T-helper 1 cell (primary cell): Measurements from ENCODE around the gene SERPINE1.

Source experiments
- DNase-seq, 5 donors: peaks; one replicate each; pipeline ENCODE4 v3.0.0-alpha.2; 2012 to 2020

The SERPINE1 gene

DNA sequence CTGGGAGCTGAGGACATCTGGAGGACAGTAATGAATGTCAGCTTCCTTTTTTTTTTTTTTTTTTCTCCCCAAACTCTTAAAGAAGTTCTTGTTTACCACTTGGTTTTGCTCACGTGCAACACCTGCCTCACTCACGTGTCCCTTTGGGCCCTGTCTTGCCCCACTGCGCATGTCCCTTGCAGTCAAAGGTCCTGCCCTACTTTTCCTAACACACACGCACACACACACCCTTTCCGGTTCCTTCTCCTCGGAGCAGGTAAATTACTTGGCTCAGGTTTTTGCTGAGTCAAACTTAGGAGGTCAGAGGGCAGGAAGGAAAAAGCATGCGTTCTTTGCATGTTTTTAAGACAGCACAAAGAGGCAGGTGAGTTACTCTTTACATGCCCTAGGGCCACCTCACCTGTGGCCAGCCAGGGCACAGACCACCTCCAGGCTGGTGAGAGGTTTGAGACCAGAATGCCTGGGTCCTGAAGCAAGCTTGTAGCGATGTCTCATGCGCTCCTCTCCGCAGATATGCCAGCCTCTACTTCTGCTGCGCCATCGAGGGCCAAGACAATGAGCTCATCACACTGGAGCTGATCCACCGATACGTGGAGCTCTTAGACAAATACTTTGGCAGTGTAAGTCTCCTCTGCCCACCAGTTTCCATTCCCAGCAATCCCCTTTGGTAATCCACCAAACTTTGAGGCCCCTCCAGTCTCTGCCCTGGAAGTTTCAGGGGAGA, 30.1 kb downstream of the SERPINE1 start:
- DNase-seq, result no peak

DNA sequence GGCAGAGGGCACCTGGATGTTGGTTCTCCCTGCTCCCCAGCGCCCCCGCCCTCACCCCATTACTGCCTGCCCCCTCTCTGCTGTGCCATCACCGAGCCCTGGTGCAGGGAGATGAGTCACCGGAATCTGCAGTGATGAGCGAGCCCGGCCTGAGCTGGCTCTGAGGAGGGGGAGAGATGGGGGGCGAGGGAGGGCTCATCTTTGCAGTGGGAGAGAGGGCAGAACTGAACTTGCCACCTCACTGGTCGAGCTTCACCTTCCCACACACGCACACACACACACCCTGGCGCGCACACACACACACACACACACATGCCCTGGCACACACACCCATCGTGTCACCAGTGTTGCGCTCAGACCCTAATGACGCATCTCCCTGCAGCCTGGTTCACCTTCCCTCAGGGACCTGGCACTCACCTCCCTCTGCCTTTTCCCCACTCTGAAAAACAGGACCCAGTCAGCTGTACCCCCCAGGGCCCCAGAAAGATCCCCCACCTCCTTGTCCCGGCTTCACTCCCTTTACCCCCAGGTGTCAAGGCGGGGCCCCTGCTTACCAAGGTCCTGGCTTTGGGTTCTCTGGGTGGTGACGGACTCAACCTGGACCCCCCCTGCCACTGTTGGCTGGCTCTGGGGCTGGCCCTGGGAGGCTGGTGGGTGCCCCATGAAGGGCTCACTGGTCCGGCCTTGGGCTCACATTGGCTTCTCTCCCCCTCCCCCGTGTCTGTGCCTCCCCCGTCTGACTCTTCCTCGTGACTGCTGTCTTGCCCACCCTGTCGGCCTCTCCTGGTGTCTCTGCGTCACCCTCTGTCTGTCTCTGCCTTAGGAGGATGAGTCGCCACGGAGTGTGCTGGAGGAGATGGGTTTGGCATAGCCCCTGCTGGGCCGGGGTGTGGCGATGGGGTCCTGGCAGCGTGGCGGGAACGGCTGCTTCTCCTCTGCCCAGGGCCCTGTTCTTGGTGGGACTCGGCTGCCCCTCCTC, 33.1 kb downstream of the SERPINE1 start:
- DNase-seq, result no peak

- DNase-seq, result no peak
Observed at GRCh38 chr7:101160910-101161309, 34.0 kb downstream of the SERPINE1 start.

- no peak for DNase-seq
Observed at GRCh38 chr7:101161692-101162471, 35.0 kb downstream of the SERPINE1 start.

DNA sequence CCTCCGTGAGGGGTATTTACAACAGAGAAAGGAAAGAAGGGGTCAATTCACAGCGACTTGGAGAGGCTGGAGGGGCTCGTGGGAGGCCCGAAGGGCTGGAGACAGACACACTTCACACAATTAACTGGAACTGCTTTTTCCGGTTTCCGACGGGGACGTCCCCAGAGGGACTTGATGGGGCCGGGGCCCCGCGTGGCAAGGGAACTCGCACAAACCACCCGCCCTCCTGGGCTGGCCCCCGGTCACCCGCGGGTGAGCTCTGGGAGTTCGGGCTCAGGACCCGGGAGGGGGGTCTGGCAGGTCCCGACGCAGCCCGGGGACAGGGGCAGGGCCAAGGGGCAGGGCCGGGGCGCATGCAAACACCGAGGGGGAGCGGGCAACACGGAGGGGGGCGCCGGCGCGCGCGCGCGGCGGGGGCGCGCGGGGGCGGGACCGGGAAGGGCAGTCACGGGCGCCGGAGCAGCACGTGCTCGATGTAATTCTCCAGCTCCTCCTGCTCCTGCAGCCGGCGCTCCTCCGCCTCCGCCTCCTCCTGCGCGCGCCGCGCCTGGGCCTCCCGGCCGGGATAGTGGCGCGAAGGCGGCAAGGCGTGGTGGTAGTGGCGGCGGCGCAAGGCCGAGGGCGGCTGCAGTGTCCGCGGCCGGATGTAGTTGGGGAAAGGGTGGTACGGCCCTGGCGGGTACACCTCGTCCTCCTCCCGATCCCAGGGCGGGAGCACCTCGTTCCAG, 35.8 kb downstream of the SERPINE1 start:
- no peak for DNase-seq

GRCh38 chr7:101163279-101164070, 36.6 kb downstream of the SERPINE1 start:
- peak in 1 of 5 donors; percentile 47 for DNase-seq

- no peak for DNase-seq
Observed at GRCh38 chr7:101164071-101164840, 37.4 kb downstream of the SERPINE1 start.

DNA sequence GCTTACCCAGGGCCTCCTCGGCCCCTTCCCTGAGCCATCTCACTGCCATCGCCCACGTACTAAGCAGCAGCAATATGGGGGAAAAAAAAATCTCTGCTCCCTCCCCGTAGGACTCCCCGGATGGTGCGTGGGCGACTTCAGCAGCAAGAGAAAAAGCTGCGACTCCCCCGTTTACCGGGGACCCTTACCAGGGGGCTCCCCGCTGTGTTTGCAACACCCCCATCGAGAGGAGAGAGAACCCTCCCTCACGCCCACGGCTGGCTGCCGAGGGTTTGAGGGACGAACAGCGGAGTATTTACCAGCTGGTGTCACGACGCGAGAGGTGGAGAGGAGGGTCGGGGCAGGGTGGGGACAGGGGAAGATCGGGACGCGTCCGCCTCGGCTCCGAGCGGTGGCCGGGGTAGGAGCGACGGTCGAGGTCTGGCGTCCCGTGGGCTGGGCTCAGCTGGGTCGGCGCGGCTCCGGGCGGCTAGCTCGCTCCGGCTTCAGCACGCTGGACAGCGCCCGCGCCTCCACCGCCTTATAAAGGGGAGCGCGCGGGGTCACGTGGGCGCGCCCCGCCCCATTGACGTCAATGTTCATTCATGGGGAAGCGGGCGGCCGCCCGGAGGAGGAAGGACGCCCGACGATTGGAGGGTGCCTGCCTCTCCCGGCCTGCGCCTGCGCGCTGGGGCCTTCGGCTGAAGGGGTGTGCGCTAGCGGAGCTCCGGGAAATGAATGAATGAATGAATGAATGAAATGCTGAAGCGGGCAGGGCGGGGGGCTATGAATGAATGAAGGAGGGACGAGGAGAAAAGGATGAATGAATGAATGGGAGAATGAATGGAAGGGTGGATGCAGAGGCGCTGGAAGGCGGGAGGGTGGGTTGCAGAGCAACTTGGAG, 38.4 kb downstream of the SERPINE1 start, which contains the start of gene VGF:
TSS of gene VGF (minus strand) at position 495 of the 883 bp plus-strand sequence. CDS start 726 bp downstream, outside the sequence.
- DNase-seq, result peak; percentile 83 to 94 (median 89)

GRCh38 chr7:101165958-101166647, 39.2 kb downstream of the SERPINE1 start:
- no peak for DNase-seq

DNA sequence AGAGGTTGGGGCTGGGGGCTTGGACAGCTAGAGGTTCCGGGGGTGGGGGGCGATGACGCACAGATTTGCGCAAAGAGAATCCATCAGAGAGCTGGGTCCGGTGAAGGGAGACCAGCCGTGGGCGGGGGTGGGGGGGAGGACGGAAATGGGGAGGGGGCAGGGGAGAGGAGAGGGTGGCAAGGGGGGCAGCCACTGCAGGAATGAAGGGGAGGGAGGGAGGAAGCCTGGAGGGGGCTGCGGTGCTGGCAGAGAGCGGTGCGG, 39.7 kb downstream of the SERPINE1 start:
- DNase-seq, result no peak

DNA sequence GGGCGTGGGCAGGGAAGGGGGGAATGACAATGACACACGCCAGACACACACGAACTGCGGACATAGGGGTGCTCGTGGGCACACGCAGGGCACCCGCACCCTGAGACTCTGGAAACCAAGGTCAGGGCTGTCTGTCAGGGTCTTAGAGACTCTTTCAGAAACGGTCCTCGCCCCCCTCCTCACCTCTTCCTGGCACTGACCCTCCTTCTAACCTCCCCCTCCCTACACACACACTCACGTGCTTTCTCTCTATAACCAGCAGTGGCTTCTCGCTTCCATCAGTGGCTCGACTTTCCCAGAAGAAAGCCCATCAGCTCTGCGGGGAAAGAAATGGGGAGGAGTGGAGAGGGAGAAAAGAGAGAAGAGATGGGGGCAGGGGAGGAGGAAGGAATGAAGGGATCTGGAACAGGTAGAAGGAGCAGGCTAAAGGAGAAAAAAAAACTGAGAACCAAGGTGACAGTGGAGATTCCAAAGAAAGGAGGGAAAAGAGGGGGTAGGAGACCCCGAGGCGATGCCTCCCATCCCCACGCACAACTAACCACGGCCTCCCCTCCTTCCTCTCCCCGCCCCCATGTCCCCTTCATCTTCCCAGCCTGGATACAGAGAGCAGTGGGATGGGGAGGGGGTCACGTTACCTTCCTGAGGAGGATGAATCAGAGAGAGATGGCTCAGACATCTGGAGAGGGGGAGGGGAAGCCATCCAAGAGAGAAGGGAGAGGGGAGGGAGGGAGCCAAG, 40.2 kb downstream of the SERPINE1 start:
- no peak for DNase-seq

DNA sequence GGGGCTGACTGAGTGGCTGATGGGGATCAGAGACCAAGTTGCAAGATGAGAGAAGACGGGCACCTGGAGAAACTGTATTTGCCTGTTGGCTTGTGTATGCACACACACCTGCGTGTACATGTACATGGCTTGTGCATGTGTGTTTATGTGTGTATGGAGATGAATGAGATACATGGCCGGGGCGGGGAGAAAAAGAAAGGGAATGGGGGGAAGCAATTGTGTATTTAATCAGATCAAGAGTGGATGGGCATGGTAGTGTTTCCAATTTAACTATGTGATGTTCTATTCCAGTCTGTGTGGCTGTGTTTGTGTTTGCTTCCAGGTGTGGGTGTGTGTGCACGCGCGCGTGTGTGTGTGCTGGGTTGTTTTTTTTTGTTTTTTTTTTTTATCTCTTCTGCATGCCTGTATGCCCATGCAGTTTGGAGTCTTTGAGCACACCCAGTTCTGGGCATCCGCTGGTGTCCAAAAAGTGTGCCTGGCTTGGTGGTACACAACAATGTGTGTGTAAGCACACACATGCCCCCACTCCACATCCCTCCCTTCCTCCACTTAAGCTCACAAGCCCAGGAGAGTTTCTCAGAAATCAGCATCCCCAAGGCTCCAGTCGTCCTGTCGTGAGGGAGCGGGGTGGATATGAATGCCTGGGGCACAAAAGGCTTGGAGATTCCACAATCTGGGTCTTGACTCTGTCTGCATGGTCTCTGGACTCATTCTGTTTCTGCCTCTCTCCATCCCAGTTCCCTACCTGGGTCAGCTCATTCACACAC, 40.9 kb downstream of the SERPINE1 start:
- DNase-seq, result no peak

DNA sequence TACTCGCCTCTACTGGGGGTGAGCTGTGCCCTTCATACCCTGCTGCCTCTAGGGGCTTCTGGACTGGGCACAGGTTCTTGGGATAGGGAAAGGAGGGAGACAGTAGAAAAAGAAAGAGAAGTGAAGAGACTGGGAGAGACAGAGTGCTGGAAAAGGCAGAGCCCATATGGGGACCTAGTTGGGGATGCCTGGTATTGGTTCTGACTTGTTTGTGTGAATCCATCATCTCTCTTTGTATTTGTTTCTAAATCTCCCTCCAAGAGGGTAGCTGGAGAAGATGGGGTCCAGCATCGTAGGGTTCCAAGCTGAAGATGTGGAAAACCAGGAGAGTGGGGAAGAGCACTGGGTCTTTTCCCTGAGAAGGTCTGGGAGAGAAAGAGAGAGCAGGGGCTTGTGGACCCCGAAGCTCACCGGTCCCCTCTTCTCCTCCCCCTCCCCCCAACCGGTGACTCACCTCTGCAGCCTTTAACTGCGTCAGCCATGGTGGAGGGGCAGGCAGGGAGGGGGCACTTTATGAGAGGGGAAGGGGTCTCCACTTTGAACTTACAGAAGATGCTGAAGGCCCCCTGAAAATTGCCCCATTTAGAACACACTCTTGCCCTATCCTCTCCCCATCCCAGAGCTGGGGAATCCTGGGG, 41.6 kb downstream of the SERPINE1 start:
- DNase-seq, result no peak

GRCh38 chr7:101169110-101169837, 42.4 kb downstream of the SERPINE1 start:
- DNase-seq, result no peak

DNA sequence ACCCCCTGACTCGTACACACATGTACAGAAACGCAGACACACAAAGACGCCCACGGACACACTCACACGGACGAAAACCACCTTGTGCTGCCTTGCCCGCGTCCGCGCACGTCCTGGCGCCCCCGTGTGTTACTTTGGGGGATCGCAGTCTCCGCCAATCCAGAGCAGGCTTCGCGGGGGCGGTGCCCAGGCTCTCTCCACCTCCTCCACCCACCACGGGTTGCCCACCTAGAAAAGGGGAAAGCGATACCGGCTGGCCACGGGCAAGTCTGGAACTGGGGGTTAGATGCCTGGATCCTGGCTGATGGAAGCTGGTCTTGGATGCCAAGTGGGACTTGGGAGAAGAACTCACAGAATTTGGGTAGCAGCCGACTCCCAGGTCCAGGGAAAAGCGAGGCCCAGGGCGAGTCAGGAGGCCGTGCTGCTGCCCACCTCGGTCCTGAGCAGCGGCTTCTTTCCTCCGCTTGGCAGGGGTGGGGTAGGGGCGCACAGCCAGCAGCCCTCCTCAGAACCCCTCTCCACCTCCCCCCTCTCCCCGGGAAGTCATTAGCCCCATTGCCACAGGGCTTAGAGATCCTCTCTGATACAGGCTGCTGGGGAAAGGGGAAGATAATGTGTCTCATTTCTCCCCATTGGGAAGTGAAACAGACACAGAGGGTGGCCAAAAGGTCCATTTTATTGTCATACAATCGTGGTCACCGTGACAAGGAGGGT, 43.1 kb downstream of the SERPINE1 start:
- DNase-seq, result peak; percentile 56 to 72 (median 68)
